GM19351 (cell line): ENCODE results near the gene GATA1.

Experiments used
- ATAC-seq: cut with Tn5 transposase; IDR thresholded peaks from one replicate; pipeline ENCODE4 v1.9.1; 2021; ENCODE audit warnings: mild to moderate bottlenecking, moderate library complexity; ENCODE audit not compliant: unreplicated experiment

Gene GATA1

DNA sequence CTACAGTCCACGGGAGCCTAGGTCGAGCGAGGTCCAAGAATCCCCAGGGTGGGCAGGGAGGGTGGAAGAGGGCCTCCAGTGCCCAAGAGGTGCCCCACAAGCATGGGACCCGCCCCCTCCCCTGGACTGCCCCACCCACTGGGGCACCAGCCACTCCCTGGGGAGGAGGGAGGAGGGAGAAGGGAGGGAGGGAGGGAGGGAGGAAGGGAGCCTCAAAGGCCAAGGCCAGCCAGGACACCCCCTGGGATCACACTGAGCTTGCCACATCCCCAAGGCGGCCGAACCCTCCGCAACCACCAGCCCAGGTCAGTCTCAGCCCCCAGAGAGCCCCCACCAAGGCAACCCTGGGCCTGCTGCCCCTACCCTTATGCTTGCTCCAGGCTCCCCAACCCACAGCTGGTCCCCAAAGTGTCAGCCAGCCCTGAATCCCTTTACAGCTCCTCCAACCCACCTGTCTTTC is at the start of gene GATA1:
GATA1 (plus strand) TSS at position 250 of the 460 bp plus-strand sequence. CDS start 4,520 bp downstream, outside the sequence.
- ATAC-seq = no peak

DNA sequence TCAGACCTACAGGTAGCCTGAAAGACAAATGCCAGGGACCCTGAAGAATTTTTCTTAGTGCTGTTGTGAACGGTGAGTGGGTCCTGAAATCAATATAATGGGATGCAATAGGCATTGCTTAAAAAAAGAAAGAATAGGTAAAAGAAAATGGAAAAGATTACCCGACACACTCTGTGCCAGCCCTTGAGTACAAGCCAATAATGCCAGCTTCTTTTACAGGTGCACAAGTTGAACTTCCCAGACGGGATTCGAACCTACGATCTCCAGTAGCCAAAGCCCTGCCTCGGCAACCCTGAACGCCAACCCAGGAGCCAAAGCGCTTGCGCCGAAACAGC is 49.5 kb upstream of the GATA1 start:
- ATAC-seq = no peak

DNA sequence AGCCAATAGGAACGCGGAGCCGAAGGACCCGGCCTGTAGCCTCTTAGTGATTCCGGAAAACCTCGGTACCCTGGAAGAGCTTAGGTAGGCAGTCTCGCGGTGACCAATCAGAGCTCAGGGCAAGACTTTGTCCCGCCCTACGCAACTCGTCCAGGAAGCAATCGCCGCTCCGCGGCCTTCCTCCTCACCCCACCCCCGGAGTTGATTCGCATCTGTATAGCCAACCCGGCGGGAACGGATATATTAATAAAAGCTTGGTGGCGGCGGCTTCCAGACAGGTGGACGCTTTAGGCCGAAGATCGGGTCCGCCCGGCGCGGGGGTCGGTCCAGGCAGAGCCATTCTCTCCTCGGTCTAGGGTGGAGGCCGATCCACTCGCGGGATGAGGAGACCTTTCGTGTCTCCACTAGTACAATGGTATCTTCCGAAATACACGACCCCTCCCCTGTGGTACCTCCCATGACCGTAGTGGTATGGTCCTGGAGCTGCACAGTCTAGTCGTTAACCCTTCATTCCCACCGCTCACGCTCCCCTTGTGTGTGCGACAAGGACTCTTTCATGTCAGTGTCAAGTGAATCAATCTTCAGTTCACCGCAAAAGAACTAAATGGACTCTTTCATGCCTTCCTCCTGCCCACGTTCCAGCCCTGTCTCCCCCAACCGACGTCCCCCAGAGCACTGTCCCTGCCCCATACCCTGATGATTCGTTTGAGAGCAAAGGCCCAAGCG is 49.0 kb upstream of the GATA1 start:
- peak; percentile 97 for ATAC-seq

DNA sequence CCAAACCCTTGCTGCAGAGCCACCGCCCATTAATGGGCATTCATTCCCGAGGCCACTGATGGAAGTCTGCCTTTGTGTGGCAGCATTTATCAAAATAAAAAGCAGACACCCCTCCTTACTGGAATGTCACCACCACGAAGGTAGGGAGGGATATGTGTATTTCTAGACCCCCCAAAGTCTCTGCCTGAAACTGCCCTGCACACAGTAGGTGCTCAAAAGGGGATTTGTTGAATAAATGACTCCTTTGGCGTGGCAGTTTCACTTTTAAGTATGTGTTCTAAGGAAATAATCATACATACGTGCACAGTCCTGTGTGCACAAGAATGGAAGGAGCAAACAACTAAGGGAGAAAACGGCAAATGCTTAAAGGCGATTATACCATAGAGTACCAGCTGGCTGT is 48.5 kb upstream of the GATA1 start:
- ATAC-seq = no peak

- ATAC-seq = no peak
Observed at GRCh38 chrX:48741834-48742233, 44.6 kb upstream of the GATA1 start.

GRCh38 chrX:48745222-48745621 is 41.2 kb upstream of the GATA1 start:
- no peak for ATAC-seq

GRCh38 chrX:48747415-48748016 is 38.9 kb upstream of the GATA1 start:
- ATAC-seq = no peak

GRCh38 chrX:48749182-48749581 is 37.2 kb upstream of the GATA1 start:
- no peak for ATAC-seq

DNA sequence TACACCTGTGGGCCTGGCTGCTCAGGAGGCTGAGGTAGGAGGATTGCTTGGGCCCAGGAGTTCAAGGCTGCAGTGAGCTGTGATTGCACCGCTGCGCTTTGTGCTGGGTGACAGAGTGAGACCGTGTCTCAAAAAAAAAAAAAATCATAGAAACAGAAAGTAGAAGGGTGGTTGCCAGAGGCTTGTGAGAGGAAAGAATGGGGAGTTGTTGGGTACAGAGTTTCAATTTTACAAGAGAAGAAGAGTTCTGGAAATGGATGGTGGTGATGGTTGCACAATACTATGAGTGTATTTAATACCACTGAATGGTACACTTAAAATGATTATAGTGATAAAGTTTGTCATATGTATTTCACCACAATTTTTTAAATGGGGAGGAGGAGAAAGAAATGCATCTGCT is 35.0 kb upstream of the GATA1 start:
- no peak for ATAC-seq

DNA sequence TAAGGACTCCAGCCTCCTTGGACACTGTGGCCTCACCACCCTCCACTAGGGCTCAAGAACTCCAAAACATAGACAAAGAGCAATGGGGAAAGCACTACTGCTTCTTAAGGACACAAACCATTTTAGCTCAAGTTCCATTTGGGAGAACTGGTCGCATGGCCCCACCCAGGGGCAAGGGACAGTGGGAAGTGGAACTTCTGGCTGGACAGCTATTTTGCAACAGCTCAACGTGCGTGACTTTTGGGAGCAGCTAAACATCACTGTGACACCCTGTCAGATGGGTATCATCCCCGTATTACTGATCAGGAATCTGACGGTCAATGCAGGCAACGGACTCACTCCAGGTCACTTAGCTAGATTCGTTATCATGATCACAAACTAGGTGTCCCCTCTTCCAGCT is 33.9 kb upstream of the GATA1 start:
- ATAC-seq = no peak

- ATAC-seq = no peak
Observed at GRCh38 chrX:48753708-48754228, 32.6 kb upstream of the GATA1 start.

GRCh38 chrX:48754238-48754637 is 32.2 kb upstream of the GATA1 start:
- ATAC-seq = no peak

DNA sequence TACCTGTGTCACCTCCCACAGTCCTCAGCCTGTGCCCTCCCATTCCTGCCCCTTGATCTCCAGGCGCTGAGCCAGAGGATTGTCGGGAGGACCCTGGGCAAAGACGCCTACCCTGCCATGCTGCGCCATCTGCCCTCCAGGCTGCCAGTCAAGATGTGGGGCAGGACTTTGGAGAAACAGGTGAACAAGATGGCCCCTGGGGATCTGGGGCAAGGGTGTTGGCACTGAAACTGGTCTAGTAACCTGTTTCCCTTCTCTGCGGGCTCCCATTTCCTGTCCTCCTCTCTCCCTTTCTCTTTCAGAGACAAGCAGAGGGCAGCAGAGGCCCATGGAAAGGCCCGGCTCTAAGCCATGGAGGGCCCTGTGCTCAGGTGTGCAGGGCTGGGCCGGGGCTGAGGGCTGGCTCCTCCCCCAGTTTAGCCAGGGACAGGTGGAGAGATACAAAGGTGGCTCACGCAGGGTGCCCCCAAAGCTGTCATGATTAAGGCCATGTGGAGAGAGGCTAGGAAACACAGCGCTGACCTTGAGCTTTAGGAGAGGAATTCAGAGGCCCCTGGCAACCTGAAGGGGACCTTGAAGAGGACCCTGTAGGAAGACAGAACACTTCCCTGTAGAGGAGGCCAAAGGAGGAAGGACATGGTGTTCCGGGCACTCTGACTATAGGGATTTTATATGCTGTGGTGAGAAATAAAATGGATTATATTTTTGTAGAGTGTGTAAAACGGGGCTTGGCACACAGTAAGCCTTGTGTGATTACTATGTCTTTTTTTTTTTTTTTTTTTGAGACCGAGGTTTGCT is 24.5 kb upstream of the GATA1 start, which contains the start of gene GLOD5:
GLOD5 (plus strand) TSS at position 74 of the 798 bp plus-strand sequence; CDS start at position 118, 44 bp downstream.
- ATAC-seq = no peak

GRCh38 chrX:48769230-48769629 is 17.2 kb upstream of the GATA1 start:
- no peak for ATAC-seq

GRCh38 chrX:48770296-48770695 is 16.1 kb upstream of the GATA1 start:
- ATAC-seq = no peak

- ATAC-seq = no peak
Observed at GRCh38 chrX:48772602-48773001, 13.8 kb upstream of the GATA1 start.

DNA sequence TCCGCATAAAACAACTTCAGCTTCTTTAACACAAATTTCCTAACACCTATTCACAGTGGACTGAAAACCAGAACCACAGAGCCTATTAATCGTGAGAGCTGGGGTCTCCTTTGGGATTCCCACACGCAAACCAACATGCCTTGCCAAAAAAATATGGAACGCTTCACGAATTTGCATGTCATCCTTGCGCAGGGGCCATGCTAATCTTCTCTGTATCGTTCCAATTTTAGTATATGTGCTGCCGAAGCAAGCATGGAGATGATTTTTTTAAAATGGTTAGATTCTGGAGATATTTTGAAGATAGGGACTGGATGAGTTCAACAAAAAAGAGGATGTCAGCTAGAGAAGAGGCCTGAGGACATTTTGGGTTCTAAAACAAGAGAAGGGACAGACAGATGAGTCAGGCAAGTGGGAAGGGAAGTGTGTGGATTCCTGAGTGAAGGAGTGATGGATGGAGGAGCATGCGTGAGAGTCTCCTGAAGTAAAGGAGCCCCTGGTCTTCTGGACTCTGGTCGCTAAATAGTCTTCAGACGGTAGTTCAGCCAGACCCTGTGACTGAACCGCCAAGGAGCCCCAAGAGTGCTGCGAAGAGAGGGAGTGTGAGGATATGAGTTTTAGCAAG is 9.5 kb upstream of the GATA1 start:
- ATAC-seq = no peak

DNA sequence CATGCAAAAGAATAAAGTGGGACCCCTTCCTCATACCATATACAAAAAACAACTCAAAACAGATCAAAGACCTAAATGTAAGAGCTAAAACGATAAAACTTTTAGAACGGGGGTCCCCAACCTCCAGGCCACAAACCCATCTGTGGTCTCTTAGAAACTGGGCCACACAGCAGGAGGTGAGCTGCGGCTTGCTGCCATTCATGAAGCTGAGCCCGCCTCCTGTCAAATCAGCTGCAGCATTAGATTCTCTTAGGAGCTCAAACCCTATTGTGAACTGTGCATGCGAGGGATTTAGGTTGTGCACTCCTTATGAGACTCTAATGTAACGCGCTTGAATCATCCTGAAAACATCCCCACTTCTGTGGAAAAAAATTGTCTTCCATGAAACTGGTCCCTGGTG is 7.0 kb upstream of the GATA1 start:
- no peak for ATAC-seq

DNA sequence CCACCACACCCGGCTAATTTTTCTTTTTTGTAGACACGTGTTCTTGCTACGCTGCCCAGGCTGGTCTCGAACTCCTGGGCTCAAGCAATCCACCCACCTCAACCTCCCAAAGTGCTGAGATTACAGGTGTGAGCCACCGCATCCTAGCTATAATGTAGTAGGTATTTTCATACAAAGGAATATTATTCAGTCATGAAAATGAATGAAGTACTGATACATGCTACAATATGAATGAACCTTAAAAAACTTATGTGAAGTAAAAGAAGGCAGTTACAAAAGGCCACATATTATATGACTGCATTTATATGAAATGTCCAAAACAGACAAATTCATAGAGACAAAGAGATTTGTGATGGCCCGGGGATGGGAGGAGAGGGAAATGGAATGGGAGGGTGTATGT is 4.7 kb upstream of the GATA1 start:
- ATAC-seq = no peak

DNA sequence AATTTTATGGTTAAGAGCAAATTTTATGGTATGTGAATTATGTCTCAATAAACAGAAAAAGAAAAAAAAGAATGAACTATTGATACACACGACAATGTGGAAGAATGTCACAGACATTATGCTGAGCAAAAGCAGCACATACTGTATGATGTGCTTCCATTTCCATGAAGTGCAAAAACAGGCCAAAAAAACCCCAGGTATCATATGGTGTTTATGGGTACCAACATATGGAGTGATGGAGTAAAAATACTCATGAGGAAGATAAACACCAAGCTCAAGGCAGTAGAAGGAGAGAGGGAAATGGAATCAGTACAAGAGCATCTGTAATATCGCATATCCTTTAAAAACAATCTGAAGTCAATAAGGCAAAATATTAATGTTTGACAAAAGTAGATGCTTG is 4.2 kb upstream of the GATA1 start:
- ATAC-seq = no peak

- no peak for ATAC-seq
Observed at GRCh38 chrX:48782795-48783194, 3.6 kb upstream of the GATA1 start.
